Heart left ventricle (tissue), 13 donors: Measurements from ENCODE around the gene TXNDC2.

Source experiments
- CTCF ChIP-seq, 12 donors: fragments of 200-600 bp; sonication (generic) in 4 of 12; IDR thresholded peaks; one replicate each; pipeline versions ENCODE4 v1.5.0 to v1.8.0; 2018 to 2022; ENCODE audit warnings: antibody characterized with exemption in 12 of 12, mild to moderate bottlenecking in 5 of 12
- POLR2A ChIP-seq, 2 donors: fragments of 450-650 bp; IDR thresholded peaks; one replicate each; pipeline ENCODE4 v1.6.1; 2017; ENCODE audit warnings: antibody characterized with exemption in 2 of 2, mild to moderate bottlenecking in 2 of 2, moderate library complexity in 2 of 2
- donor health status: ischemic (EF 13 %, LVEDD 7.1; RV severe dilation, severe dysfunction).
- donor health status: DM: no; HTN: yes; CAD: no.
- donor health status: DM: no; HTN: no; CAD: no.
- donor health status: ischemic (EF 25% LVEDD 6.9; RV normal size, moderate dysfunction).
- donor health status: ischemic (EF 25% LVEDD 5.7; RV mildly dilated, moderate dysfunction).
- donor health status: ischemic (EF 35%, LVEDD 5.7; RV mildly dilated, moderate dysfunction).
- donor health status: nonischemic (EF 11% LVEDD 7.7; RV severe dilation, severe dysfunction).
- donor health status: DM: yes; HTN: yes; CAD: no.
- donor health status: PGD.
- donor health status: ischemic (EF 29% LVEDD 5.4; RV normal size, mild dysfunction).
- donor health status: nonischemic (EF 23%, LVEDD 6.1; RV moderate dilation, normal function).

DNA sequence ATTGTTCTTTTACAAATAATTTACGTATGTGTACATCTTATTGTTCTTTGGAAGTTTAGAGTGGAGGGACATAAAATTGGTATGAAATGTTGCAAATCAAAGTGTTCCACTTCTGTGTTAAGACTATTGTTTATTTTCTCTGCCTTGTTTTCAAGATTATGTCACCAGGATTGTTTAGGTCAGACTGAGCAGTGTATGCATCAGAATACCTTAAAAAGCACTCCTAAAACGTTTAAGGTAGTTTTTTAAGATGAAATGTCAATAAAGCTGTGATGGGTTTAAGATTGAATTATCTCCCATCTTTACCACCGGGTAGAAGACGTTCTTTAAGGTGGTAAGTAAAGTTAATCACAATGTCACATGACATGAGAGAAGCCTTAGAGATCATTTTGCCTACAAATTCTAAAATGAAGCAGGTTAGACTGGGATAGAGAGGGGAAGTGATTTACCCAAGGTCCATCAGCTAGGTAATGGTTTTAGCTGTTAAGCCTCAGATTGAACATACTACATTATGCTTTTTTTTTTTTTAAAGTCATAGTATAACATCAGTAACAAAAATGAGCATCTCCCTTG is 38.7 kb downstream of the TXNDC2 start:
- TF ChIP-seq POLR2A (IDR thresholded peaks at IDR 0.05) = no peak
- no peak for TF ChIP-seq CTCF (IDR thresholded peaks at IDR 0.05)
